HG03342 (cell line): ENCODE data around the gene WHRN.
A peak's percentile ranks its signal among the peaks of the same experiment; 100 is the strongest.

Experiments used
- ATAC-seq: cut with Tn5 transposase; IDR thresholded peaks from one replicate; pipeline ENCODE4 v1.9.1; 2021; ENCODE audit warnings: mild to moderate bottlenecking, moderate library complexity; ENCODE audit not compliant: unreplicated experiment

The WHRN gene

GRCh38 chr9:114493521-114494184, 11.6 kb downstream of the WHRN start:
- no peak for ATAC-seq

GRCh38 chr9:114492991-114493390, 12.3 kb downstream of the WHRN start:
- ATAC-seq: no peak

GRCh38 chr9:114491430-114492003, 13.8 kb downstream of the WHRN start:
- ATAC-seq: no peak

- no peak for ATAC-seq
These were observed 15.3 kb downstream of the WHRN start for GRCh38 chr9:114489928-114490327.

GRCh38 chr9:114488398-114489129, 16.7 kb downstream of the WHRN start:
- ATAC-seq: no peak

- peak; percentile 64 for ATAC-seq
These were observed 17.5 kb downstream of the WHRN start for GRCh38 chr9:114487607-114488300.

- no peak for ATAC-seq
These were observed 18.9 kb downstream of the WHRN start for GRCh38 chr9:114486205-114486963.

- ATAC-seq: no peak
These were observed 20.3 kb downstream of the WHRN start for GRCh38 chr9:114484854-114485443.

- no peak for ATAC-seq
These were observed 20.9 kb downstream of the WHRN start for GRCh38 chr9:114484215-114484853.

- no peak for ATAC-seq
These were observed 21.8 kb downstream of the WHRN start for GRCh38 chr9:114483499-114483898.

- ATAC-seq: no peak
These were observed 22.7 kb downstream of the WHRN start for GRCh38 chr9:114482593-114482992.

- no peak for ATAC-seq
These were observed 23.5 kb downstream of the WHRN start for GRCh38 chr9:114481789-114482188.

- ATAC-seq: no peak
These were observed 24.4 kb downstream of the WHRN start for GRCh38 chr9:114480746-114481435.

GRCh38 chr9:114478871-114479270, 26.4 kb downstream of the WHRN start:
- ATAC-seq: no peak

GRCh38 chr9:114478459-114478858, 26.8 kb downstream of the WHRN start:
- ATAC-seq: no peak

GRCh38 chr9:114477642-114478041, 27.6 kb downstream of the WHRN start:
- ATAC-seq: no peak

- no peak for ATAC-seq
These were observed 28.3 kb downstream of the WHRN start for GRCh38 chr9:114476891-114477469.

GRCh38 chr9:114475412-114476135, 29.7 kb downstream of the WHRN start:
- no peak for ATAC-seq
